NCI-H774 (cell line): Measurements from ENCODE around the gene HNRNPU.

Source experiments
- DNase-seq: peaks from one replicate; lab custom pipeline; 2025; lab: John Stamatoyannopoulos, UW

Gene HNRNPU

DNA sequence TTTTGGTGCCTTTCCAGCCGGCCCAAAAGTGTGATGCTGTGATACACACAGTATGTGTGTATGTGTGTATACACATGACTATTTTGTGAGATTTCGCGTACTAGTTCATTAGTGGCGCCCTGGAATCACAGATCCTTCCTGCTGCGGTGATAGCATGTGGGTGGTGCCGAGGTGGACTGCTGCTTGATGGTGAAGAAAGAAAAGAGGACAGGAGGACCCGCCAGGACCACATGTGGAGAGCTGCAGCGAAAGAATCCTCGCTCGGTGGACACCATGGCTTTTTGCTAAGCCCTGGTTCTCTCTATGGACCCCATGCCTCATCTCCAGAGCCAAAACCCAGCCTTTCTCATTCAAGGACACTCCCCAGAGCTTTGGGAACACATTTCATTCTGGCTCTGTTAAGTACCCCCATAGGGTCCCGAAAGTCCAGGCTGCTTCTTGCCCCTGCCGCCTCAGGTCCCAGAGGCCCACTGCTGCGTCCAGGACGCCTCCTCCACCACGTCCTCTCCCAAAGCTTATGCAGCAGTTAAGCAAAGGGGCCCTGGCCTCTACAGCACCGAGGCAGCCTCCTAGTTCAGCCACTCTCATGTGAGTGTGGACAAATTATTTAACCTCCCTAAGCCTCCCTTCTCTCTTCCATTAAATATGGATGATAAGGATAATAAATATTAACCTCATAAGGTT lies 61.6 kb downstream of the HNRNPU start:
- DNase-seq = no peak

DNA sequence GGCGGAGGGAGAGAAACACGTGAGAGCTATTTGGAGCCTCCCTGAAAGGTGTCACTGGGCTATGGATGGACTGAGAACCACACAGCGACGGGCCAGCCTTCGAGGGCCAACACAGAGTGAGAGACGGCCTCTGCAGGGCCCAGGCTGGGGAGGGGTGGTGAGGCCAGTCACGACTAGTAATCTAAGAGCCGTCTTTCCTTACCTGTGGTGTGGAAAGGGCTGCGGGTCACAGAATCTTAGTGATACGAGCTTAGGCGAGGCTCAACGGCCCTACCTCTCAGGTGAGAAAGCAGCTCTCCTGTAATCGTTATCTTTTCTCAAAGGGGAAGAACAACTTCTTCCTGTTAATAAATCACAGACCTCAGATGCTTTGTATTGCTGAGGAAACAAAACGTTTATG lies 62.3 kb downstream of the HNRNPU start:
- DNase-seq = no peak

- DNase-seq = peak; percentile 24
Observed at GRCh38 chr1:244801246-244801645, 63.1 kb downstream of the HNRNPU start.

DNA sequence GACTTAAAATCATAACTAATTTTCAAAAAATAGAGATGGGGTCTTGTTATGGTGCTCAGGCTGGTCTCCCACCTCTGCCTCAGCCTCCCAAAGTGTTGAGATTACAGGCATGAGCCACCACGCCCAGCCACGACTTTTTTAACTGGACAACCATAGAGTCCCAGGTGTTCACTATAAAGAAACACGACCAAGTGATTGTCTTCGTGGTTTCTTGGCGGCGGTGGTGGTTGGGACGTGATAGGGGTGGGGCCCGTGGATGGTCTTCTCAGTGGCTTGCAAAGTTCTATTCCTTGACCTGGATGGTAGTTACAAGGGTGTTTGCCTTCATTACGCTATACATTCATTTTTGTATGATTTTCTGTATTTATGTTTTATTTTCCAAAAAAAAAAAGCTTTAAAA lies 63.5 kb downstream of the HNRNPU start:
- DNase-seq = no peak
